Thymus (tissue), 11 donors: ENCODE measurements around the gene IL37. TPM values are rescaled to one million over a fixed set of nuclear protein-coding genes. Genes with fewer than 3 reads are reported as not detected.

Experiments used
- DNase-seq, 9 donors: peaks; one replicate each; pipeline ENCODE4 v3.0.0-alpha.2; 2013; ENCODE audit warnings: low spot score in 9 of 9, low read depth in 6 of 9, missing footprints in 1 of 9
- H3K27ac ChIP-seq, 2 donors: one replicate each; pipeline ENCODE4 v1.5.1; 2013; ENCODE audit warnings: control low read depth in 1 of 2, low read depth in 1 of 2, low read length in 1 of 2, mild to moderate bottlenecking in 1 of 2, moderate library complexity in 1 of 2
- H3K27me3 ChIP-seq, 2 donors: one replicate each; pipeline ENCODE4 v1.5.1; 2013; ENCODE audit warnings: low read length in 1 of 2; ENCODE audit not compliant: control insufficient read depth in 2 of 2, insufficient read depth in 1 of 2
- H3K36me3 ChIP-seq, 2 donors: one replicate each; pipeline ENCODE4 v1.5.1; 2013; ENCODE audit warnings: low read length in 1 of 2, mild to moderate bottlenecking in 1 of 2, moderate library complexity in 1 of 2; ENCODE audit not compliant: control insufficient read depth in 2 of 2, insufficient read depth in 2 of 2
- H3K4me1 ChIP-seq, 2 donors: one replicate each; pipeline ENCODE4 v1.5.1; 2013; ENCODE audit warnings: low read length in 2 of 2; ENCODE audit not compliant: control insufficient read depth in 2 of 2, insufficient read depth in 2 of 2
- H3K4me3 ChIP-seq, 2 donors: one replicate each; pipeline ENCODE4 v1.5.1; 2013; ENCODE audit warnings: low read length in 2 of 2, control low read depth in 1 of 2, mild to moderate bottlenecking in 1 of 2
- H3K9me3 ChIP-seq, 2 donors: one replicate each; pipeline ENCODE4 v1.5.1; 2013; ENCODE audit warnings: low read length in 1 of 2, mild to moderate bottlenecking in 1 of 2; ENCODE audit not compliant: control insufficient read depth in 2 of 2, insufficient read depth in 1 of 2
- WGBS: extraction: QIAGEN DNeasy Blood & Tissue Kit; methylation state at CpG from one replicate; pipeline ENCODE4 v1.1.7; 2013; 5-methylcytosine and 5-hydroxymethylcytosine counted together
- polyA plus RNA-seq: library from polyadenylated mRNA; stranded (reverse); fragments of 200-250 nt; gene quantifications from one replicate; pipeline ENCODE4 v1.2.3, GENCODE V29; 2013
- total RNA-seq: library from RNA; stranded (reverse); fragments of 120-200 nt; gene quantifications from one replicate; pipeline ENCODE4 v1.2.4, GENCODE V29; 2013
- donor health status: healthy.

IL37 gene
- total and polyA plus RNA-seq, 2 donors, result 0.09 to 0.43 TPM

GRCh38 chr2:112959109-112959812, 48.3 kb downstream of the IL37 start:
- Histone ChIP-seq H3K27me3 (no peaks in the 10 kb centered on the region), H3K4me3 (no peak overlapping the region), H3K9me3 (no peaks in the 10 kb centered on the region), H3K36me3 (no peaks in the 10 kb centered on the region), H3K27ac (no peak overlapping the region), H3K4me1 (no peaks in the 10 kb centered on the region)
- 82% methylated on average over 14 of the region's 14 CpGs for WGBS
- DNase-seq, result no peak

- WGBS, result 91% methylated on average over 2 of the region's 2 CpGs
- Histone ChIP-seq H3K27me3 (no peaks in the 10 kb centered on the region), H3K36me3 (no peaks in the 10 kb centered on the region), H3K27ac (no peak overlapping the region), H3K4me3 (no peak overlapping the region), H3K4me1 (no peaks in the 10 kb centered on the region), H3K9me3 (no peaks in the 10 kb centered on the region)
- no peak for DNase-seq
These were observed 49.4 kb downstream of the IL37 start for GRCh38 chr2:112960230-112960825.

GRCh38 chr2:112962308-112963175, 51.6 kb downstream of the IL37 start:
- Histone ChIP-seq H3K9me3 (no peaks in the 10 kb centered on the region), H3K27ac (no peak overlapping the region), H3K4me3 (no peak overlapping the region), H3K27me3 (no peaks in the 10 kb centered on the region), H3K4me1 (no peaks in the 10 kb centered on the region), H3K36me3 (no peaks in the 10 kb centered on the region)
- no peak for DNase-seq
- WGBS, result 97% methylated on average over 3 of the region's 3 CpGs

- 97% methylated on average over 2 of the region's 2 CpGs for WGBS
- Histone ChIP-seq H3K27ac (no peak overlapping the region), H3K36me3 (no peaks in the 10 kb centered on the region), H3K4me1 (peaks cover 0 to 7% of the 10 kb centered on the region in 2 donors), H3K4me3 (no peak overlapping the region), H3K27me3 (no peaks in the 10 kb centered on the region), H3K9me3 (no peaks in the 10 kb centered on the region)
- no peak for DNase-seq
These were observed 56.1 kb downstream of the IL37 start for GRCh38 chr2:112967023-112967422.

Other genes starting within 250 kb of the IL37 start
- gene NT5DC4, start 190.1 kb upstream of the IL37 start, total RNA-seq, result 0.85 TPM
- 0.25 TPM for gene NT5DC4, start 190.1 kb upstream of the IL37 start, polyA plus RNA-seq
- 14.1 TPM for gene CKAP2L, start 146.6 kb upstream of the IL37 start, total RNA-seq
- gene CKAP2L, start 146.6 kb upstream of the IL37 start, polyA plus RNA-seq, result 1.0 TPM
- 0.19 TPM for gene IL1A, start 126.7 kb upstream of the IL37 start, total RNA-seq
- 1.8 TPM for gene IL1A, start 126.7 kb upstream of the IL37 start, polyA plus RNA-seq
- 3.4 TPM for gene IL1B, start 74.4 kb upstream of the IL37 start, total RNA-seq
- 13.8 TPM for gene IL1B, start 74.4 kb upstream of the IL37 start, polyA plus RNA-seq
- 0.24 TPM for gene IL36G, start 66.8 kb downstream of the IL37 start, total RNA-seq
- gene IL36G, start 66.8 kb downstream of the IL37 start, polyA plus RNA-seq, result 2.7 TPM
- gene IL36A, start 94.3 kb downstream of the IL37 start, total RNA-seq, result 0.99 TPM
- 0.30 TPM for gene IL36A, start 94.3 kb downstream of the IL37 start, polyA plus RNA-seq
- gene IL36B, start 141.7 kb downstream of the IL37 start, total RNA-seq, result not detected
- gene IL36B, start 141.7 kb downstream of the IL37 start, polyA plus RNA-seq, result 0.11 TPM
- gene IL36RN, start 148.0 kb downstream of the IL37 start, total RNA-seq, result 0.09 TPM
- gene IL36RN, start 148.0 kb downstream of the IL37 start, polyA plus RNA-seq, result 2.4 TPM
- not detected for gene IL1F10, start 156.8 kb downstream of the IL37 start, total RNA-seq
- gene IL1F10, start 156.8 kb downstream of the IL37 start, polyA plus RNA-seq, result 1.1 TPM
- 2.7 TPM for gene IL1RN, start 216.4 kb downstream of the IL37 start, total RNA-seq
- gene IL1RN, start 216.4 kb downstream of the IL37 start, polyA plus RNA-seq, result 16.9 TPM